B cell (primary cell): ENCODE data around the gene ALG1. TPM values are rescaled to one million over a fixed set of nuclear protein-coding genes. Genes with fewer than 3 reads are reported as not detected.

Experiments
- ATAC-seq: fragments of 200-7000 bp; cut with Tn5 transposase; one replicate; pipeline ENCODE4 v1.10.0; 2021; ENCODE audit warnings: low read depth, mild to moderate bottlenecking, moderate number of reproducible peaks, moderate library complexity
- CTCF ChIA-PET: fragments of 350-600 bp; sonication (Branson Sonifier 250); formaldehyde crosslinking; loops from one replicate; lab custom pipeline; 2021; ENCODE audit warnings: antibody characterized with exemption, inconsistent platforms; lab: Charles Lee
- POLR2A ChIA-PET: fragments of 350-600 bp; sonication (Branson Sonifier 250); formaldehyde crosslinking; loops from one replicate; lab custom pipeline; 2021; ENCODE audit warnings: antibody characterized with exemption; lab: Charles Lee
- DNase-seq: peaks from one replicate; pipeline ENCODE4 v3.0.0; 2013
- H2AFZ ChIP-seq: 2 replicates; pipeline ENCODE4 v1.6.1; 2012; ENCODE audit warnings: mild to moderate bottlenecking, low read depth, low read length; ENCODE audit not compliant: insufficient read depth, poor library complexity, severe bottlenecking
- H3K27ac ChIP-seq, 2 donors: 1 replicate in 1 of 2; 2 replicates in 1 of 2; pipeline ENCODE4 v1.5.1; 2012 to 2013; ENCODE audit warnings: low read length in 2 of 2, mild to moderate bottlenecking in 2 of 2, moderate library complexity in 1 of 2
- H3K27me3 ChIP-seq, 4 experiments: fragments of 200-600 bp in 1 of 4; sonication (generic) in 1 of 4; replicated peaks in 1 of 4; 1 replicate in 2 of 4; 2 replicates in 2 of 4; pipeline versions ENCODE4 v1.6.1 to v1.7.0; 2013 to 2016; ENCODE audit warnings: low read length in 3 of 4, mild to moderate bottlenecking in 2 of 4, mixed read lengths in 1 of 4, moderate library complexity in 1 of 4; ENCODE audit not compliant: insufficient read depth in 4 of 4, control insufficient read depth in 3 of 4; ENCODE audit errors: control extremely low read depth in 1 of 4
- H3K36me3 ChIP-seq, 2 experiments: replicated peaks in 1 of 2; 1 replicate in 1 of 2; 2 replicates in 1 of 2; pipeline versions ENCODE4 v1.6.1 to v1.7.1; 2013; ENCODE audit warnings: low read length in 1 of 2; ENCODE audit not compliant: insufficient read depth in 2 of 2, control insufficient read depth in 1 of 2; ENCODE audit errors: control extremely low read depth in 1 of 2, extremely low read depth in 1 of 2
- H3K4me1 ChIP-seq, 2 donors: fragments of 200-600 bp in 1 of 2; sonication (generic) in 1 of 2; 1 replicate in 1 of 2; 2 replicates in 1 of 2; pipeline versions ENCODE4 v1.5.1 to v1.6.1; 2013 to 2017; ENCODE audit warnings: low read length in 2 of 2; ENCODE audit not compliant: control insufficient read depth in 2 of 2, insufficient read depth in 2 of 2
- H3K4me2 ChIP-seq: replicated peaks from 2 replicates; pipeline ENCODE3; 2012; ENCODE audit warnings: mild to moderate bottlenecking, low read depth, low read length; ENCODE audit not compliant: poor library complexity, severe bottlenecking
- H3K4me3 ChIP-seq, 5 experiments: fragments of 200-600 bp in 1 of 5; sonication (generic) in 1 of 5; 1 replicate in 3 of 5; 2 replicates in 2 of 5; pipeline versions ENCODE4 v1.5.1 to v1.7.0; 2011 to 2016; ENCODE audit warnings: low read length in 4 of 5, mild to moderate bottlenecking in 4 of 5, low read depth in 2 of 5, control low read depth in 1 of 5, moderate library complexity in 1 of 5; ENCODE audit not compliant: insufficient read depth in 1 of 5; ENCODE audit errors: control extremely low read depth in 1 of 5, extremely low read depth in 1 of 5
- H3K79me2 ChIP-seq: fragments of 200-600 bp; sonication (generic); one replicate; pipeline ENCODE4 v1.6.0; 2016; ENCODE audit warnings: low read length; ENCODE audit not compliant: control insufficient read depth, insufficient read depth
- H3K9ac ChIP-seq: fragments of 200-600 bp; sonication (generic); 2 replicates; pipeline ENCODE4 v1.6.1; 2017; ENCODE audit warnings: mild to moderate bottlenecking, low read length, moderate library complexity
- H3K9me3 ChIP-seq, 3 donors: one replicate each; pipeline versions ENCODE4 v1.6.1 to v1.7.1; 2013; ENCODE audit warnings: low read length in 2 of 3; ENCODE audit not compliant: control insufficient read depth in 2 of 3, insufficient read depth in 1 of 3; ENCODE audit errors: control extremely low read depth in 1 of 3
- H4K20me1 ChIP-seq: 2 replicates; pipeline ENCODE4 v1.6.0; 2012; ENCODE audit warnings: mild to moderate bottlenecking, low read length; ENCODE audit not compliant: insufficient read depth, control insufficient read depth, poor library complexity, severe bottlenecking
- H3K27ac Mint-ChIP-seq: one replicate; pipeline ENCODE4 v1.8.0; 2021; ENCODE audit warnings: mixed read lengths
- H3K27me3 Mint-ChIP-seq: one replicate; pipeline ENCODE4 v1.8.0; 2021; ENCODE audit warnings: mixed read lengths
- H3K4me1 Mint-ChIP-seq: one replicate; pipeline ENCODE4 v1.8.0; 2021; ENCODE audit warnings: mixed read lengths
- H3K4me3 Mint-ChIP-seq: one replicate; pipeline ENCODE4 v1.8.0; 2021; ENCODE audit warnings: mixed read lengths
- H3K9me3 Mint-ChIP-seq: one replicate; pipeline ENCODE4 v1.8.0; 2022; ENCODE audit warnings: mixed read lengths; ENCODE audit not compliant: insufficient read depth
- CTCF ChIP-seq: fragments of 200-600 bp; IDR thresholded peaks from one replicate; pipeline ENCODE4 v1.8.0; 2022; ENCODE audit warnings: antibody characterized with exemption, mild to moderate bottlenecking
- EZH2 ChIP-seq: IDR thresholded peaks from 2 replicates; pipeline ENCODE4 v1.6.1; 2012; ENCODE audit warnings: borderline replicate concordance, low read depth, mild to moderate bottlenecking, moderate library complexity, low read length; ENCODE audit not compliant: insufficient read depth, poor library complexity, severe bottlenecking
- WGBS: methylation state at CpG from one replicate; pipeline ENCODE4 v1.1.5; 2013; ENCODE audit warnings: missing lambda C conversion rate; ENCODE audit not compliant: insufficient coverage; 5-methylcytosine and 5-hydroxymethylcytosine counted together
- intact Hi-C: fragments of 100-400 bp; cut with micrococcal nuclease; formaldehyde crosslinking; loops from one replicate; pipeline ENCODE4 v1.10.0; 2022
- polyA plus RNA-seq: library from polyadenylated mRNA; depleted of rRNA; stranded (reverse); fragments of >200 nt; gene quantifications from 2 replicates; pipeline ENCODE4 v1.2.3, GENCODE V29; 2012
- total RNA-seq, 2 donors: library from RNA; stranded (reverse); fragments of 120-200 nt in 1 of 2; gene quantifications; 1 replicate in 1 of 2; 2 replicates in 1 of 2; pipeline versions ENCODE4 v1.2.3 to v1.2.4, GENCODE V29; 2013 to 2022

The ALG1 gene
- total and polyA plus RNA-seq, 2 donors (not counting 1 experiment from before 2014, with no cell fraction given): 12.2 to 24.2 TPM

- POLR2A ChIA-PET: no interaction called here
- H3K4me2 ChIP-seq: no peak overlapping the region
- H3K36me3 ChIP-seq: no peaks in the 10 kb centered on the region
- H4K20me1 ChIP-seq: no peaks in the 10 kb centered on the region
- DNase-seq: no peak
- Mint-ChIP-seq H3K4me1 (no peaks in the 10 kb centered on the region), H3K9me3 (no peaks in the 10 kb centered on the region), H3K27ac (no peak overlapping the region), H3K27me3 (peaks cover 10% of the 10 kb centered on the region), H3K4me3 (no peak overlapping the region)
- H3K4me1 ChIP-seq: no peaks in the 10 kb centered on the region
- peaks cover 0 to 7% (median 0%) of the 10 kb centered on the region in 4 experiments for H3K27me3 ChIP-seq
- no peak overlapping the region for H2AFZ ChIP-seq
- no peak overlapping the region for H3K27ac ChIP-seq
- TF ChIP-seq EZH2 (no peak), CTCF (no peak)
- intact Hi-C loops: no loop called here
- 92% methylated on average over 5 of the region's 8 CpGs for WGBS
- no peak overlapping the region for H3K9ac ChIP-seq
- no peak for ATAC-seq
- CTCF ChIA-PET: no interaction called here
- no peaks in the 10 kb centered on the region for H3K9me3 ChIP-seq
- no peaks in the 10 kb centered on the region for H3K79me2 ChIP-seq
- no peak overlapping the region for H3K4me3 ChIP-seq
These were observed 6.3 kb upstream of the ALG1 start for GRCh38 chr16:5065326-5065725.

GRCh38 chr16:5065813-5066212, 5.8 kb upstream of the ALG1 start, which contains the start of gene C16orf89:
C16orf89 (minus strand) TSS chr16:5065956; CDS start chr16:5065908, 48 bp downstream.
- Mint-ChIP-seq H3K9me3 (no peaks in the 10 kb centered on the region), H3K4me3 (no peak within 1 kb of the TSS), H3K4me1 (no peaks in the 10 kb centered on the region), H3K27me3 (peaks cover 10% of the 10 kb centered on the region), H3K27ac (no peak within 1 kb of the TSS)
- TF ChIP-seq EZH2 (no peak), CTCF (no peak)
- 93% methylated on average over 6 of the region's 10 CpGs for WGBS
- Histone ChIP-seq H3K9ac (no peak within 1 kb of the TSS), H3K9me3 (no peaks in the 10 kb centered on the region), H3K4me1 (no peaks in the 10 kb centered on the region), H3K27ac (no peak within 1 kb of the TSS), H3K79me2 (no peaks in the 10 kb centered on the region), H3K36me3 (no peaks in the 10 kb centered on the region), H3K27me3 (peaks cover 0 to 7% (median 0%) of the 10 kb centered on the region in 4 experiments), H3K4me3 (no peak within 1 kb of the TSS), H3K4me2 (no peak within 1 kb of the TSS), H2AFZ (no peak within 1 kb of the TSS), H4K20me1 (no peaks in the 10 kb centered on the region)
- POLR2A ChIA-PET: no interaction called here
- intact Hi-C loops: no loop called here
- ATAC-seq (no peak), DNase-seq (no peak)
- CTCF ChIA-PET: no interaction called here
